DMS 273 (cell line): Measurements from ENCODE around the gene MRPL51.
"Not testable (repeated sequence)": the region's sequence is repeated elsewhere in the genome, so short reads cannot be mapped to it uniquely, and the experiment has no call there.

Experiments used
- DNase-seq: peaks from one replicate; lab custom pipeline; 2025; ENCODE audit not compliant: unreplicated experiment; lab: John Stamatoyannopoulos, UW

Gene MRPL51

GRCh38 chr12:6489449-6489848 is 3.6 kb downstream of the MRPL51 start:
- DNase-seq, result no peak

GRCh38 chr12:6488240-6488639 is 4.8 kb downstream of the MRPL51 start:
- DNase-seq, result no peak

DNA sequence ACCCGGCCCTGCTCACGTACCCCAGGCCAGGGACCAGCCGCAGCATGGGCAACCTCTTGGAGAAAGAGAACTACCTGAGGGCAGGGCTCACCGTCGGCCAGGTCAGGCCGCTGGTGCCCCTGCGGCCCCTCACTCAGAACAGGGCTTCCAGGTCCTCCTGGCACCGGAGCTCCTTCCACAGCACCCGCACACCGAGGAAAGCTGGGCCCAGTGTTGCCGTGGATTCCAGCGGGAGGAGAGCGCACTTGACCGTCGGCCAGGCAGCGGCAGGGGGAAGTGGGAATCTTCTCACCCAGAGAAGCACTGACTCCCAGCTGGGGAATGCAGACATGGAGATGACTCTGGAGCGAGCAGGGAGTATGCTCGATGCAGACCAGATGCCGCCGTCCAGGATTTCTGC is 14.6 kb downstream of the MRPL51 start:
- DNase-seq, result no peak

DNA sequence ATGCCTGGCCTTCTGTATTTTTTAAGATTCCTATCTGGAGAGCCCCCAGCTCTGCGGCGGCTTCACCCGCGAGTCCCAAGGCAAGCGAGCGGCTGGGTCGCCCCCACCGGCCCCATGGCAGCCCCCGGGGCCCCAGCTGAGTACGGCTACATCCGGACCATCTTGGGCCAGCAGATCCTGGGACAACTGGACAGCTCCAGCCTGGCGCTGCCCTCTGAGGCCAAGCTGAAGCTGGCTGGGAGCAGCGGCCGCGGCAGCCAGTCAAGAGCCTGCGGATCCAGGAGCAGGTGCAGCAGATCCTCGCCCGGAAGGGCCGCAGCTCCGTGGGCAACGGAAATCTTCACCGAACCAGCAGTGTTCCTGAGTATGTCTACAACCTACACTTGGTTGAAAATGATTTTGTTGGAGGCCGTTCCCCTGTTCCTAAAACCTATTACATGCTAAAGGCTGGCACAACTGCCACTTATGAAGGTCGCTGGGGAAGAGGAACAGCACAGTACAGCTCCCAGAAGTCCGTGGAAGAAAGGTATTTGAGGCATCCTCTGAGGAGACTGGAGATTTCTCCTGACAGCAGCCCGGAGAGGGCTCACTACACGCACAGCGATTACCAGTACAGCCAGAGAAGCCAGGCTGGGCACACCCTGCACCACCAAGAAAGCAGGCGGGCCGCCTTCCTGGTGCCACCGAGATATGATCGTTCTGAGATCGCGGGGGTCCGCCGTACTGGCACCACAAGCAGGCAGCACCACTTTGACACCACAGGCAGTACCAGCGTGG is 15.3 kb downstream of the MRPL51 start:
- DNase-seq, result not testable (repeated sequence)

- DNase-seq, result no peak
These were observed 16.6 kb downstream of the MRPL51 start for GRCh38 chr12:6476489-6476888.

DNA sequence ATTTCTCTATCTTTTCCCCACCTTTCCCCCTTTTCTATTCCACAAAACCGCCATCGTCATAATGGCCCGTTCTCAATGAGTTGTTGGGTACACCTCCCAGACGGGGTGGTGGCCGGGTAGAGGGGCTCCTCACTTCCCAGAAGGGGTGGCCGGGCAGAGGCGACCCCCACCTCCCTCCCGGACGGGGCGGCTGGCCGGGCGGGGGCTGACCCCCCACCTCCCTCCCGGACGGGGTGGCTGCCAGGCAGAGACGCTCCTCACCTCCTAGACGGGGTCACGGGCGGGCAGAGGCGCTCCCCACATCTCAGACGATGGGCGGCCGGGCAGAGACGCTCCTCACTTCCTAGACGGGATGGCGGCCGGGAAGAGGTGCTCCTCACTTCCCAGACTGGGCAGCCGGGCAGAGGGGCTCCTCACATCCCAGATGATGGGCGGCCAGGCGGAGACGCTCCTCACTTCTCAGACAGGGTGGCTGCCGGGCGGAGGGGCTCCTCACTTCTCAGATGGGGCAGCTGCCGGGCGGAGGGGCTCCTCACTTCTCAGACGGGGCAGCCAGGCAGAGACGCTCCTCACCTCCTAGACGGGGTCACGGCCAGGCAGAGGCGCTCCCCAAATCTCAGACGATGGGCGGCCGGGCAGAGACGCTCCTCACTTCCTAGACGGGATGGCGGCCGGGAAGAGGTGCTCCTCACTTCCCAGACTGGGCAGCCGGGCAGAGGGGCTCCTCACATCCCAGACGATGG is 17.7 kb downstream of the MRPL51 start:
- DNase-seq, result not testable (repeated sequence)

GRCh38 chr12:6472491-6472890 is 20.6 kb downstream of the MRPL51 start:
- no peak for DNase-seq

- no peak for DNase-seq
These were observed 21.1 kb downstream of the MRPL51 start for GRCh38 chr12:6471989-6472360.

DNA sequence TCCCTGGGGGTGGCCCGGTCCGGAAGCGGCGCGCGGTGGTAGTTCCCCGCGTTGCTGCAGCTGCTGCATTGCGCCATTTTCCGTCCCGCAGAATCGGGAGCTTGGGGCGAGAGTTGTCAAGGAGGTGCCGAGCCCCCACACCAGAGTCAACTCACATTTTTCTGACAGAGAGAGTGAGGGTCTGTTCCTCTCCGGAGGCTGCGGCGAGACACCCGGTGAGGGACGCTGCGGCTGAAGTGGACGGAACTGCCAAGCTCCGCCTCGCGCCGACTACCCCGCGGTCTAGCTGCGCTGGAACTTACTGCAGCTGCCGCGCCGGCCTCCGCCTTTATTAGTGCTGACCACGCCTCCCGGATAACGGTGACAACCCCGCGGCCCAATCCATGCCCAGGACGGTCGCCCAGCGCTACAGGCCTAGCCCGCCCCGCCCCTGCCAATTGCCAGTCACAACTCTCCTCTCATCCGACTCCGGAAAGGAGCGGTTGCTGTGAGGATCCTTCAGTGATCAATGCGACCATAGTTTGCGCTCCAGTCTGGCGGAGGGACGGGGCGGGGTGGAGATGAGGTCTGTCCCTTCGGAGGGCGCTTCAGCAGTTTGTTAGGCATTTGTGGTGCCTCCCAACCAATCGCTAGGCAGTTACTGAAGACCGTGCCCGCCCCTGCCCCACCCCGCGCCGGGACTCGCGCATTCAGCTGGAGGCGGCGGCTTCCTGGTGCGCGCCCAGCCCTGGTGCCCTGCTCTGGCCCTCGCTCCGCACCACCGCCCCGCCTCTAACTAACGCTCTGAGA is 22.5 kb downstream of the MRPL51 start, which contains the start of gene VAMP1:
VAMP1 (minus strand) TSS at position 303 of the 789 bp plus-strand sequence; CDS start at position 157, 146 bp downstream.
- peak; percentile 96 for DNase-seq

GRCh38 chr12:6469609-6470374 is 23.3 kb downstream of the MRPL51 start:
- DNase-seq, result no peak

DNA sequence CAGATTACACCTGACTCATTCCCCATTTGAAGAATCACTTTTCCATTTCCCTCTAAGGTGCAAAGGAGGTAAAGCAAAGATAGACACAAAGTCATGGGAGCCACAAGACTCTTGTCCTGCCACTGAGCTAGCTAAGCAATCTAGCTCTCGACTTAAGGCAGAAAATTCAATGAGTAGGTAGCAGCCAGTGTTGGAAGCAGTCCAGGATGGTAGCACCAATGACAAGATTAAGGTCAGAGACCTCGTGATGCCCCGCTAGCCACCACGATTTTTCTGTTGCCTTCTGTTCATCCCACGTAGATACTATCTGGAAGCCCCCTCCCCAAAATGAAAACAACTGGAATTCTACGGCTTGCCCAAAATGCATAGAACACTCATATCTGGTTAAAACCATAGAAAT is 24.0 kb downstream of the MRPL51 start:
- no peak for DNase-seq

DNA sequence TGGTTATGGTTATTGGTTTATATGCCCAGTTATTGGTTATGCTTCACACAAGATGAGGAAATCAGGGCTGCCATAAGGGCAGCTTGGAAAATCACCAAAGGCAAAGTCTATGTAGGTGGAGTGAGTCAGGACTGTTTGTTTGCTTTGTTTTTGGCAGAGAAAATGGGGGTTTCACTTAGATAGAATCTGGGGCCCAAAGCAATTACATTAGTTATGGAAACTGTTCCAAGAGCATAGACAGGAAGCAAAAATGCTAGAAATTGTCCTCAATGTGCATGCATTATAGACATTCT is 24.8 kb downstream of the MRPL51 start:
- no peak for DNase-seq

GRCh38 chr12:6467571-6468282 is 25.3 kb downstream of the MRPL51 start:
- DNase-seq, result not testable (repeated sequence)

- DNase-seq, result not testable (repeated sequence)
These were observed 26.3 kb downstream of the MRPL51 start for GRCh38 chr12:6466751-6467150.

- DNase-seq, result no peak
These were observed 26.9 kb downstream of the MRPL51 start for GRCh38 chr12:6466184-6466573.

DNA sequence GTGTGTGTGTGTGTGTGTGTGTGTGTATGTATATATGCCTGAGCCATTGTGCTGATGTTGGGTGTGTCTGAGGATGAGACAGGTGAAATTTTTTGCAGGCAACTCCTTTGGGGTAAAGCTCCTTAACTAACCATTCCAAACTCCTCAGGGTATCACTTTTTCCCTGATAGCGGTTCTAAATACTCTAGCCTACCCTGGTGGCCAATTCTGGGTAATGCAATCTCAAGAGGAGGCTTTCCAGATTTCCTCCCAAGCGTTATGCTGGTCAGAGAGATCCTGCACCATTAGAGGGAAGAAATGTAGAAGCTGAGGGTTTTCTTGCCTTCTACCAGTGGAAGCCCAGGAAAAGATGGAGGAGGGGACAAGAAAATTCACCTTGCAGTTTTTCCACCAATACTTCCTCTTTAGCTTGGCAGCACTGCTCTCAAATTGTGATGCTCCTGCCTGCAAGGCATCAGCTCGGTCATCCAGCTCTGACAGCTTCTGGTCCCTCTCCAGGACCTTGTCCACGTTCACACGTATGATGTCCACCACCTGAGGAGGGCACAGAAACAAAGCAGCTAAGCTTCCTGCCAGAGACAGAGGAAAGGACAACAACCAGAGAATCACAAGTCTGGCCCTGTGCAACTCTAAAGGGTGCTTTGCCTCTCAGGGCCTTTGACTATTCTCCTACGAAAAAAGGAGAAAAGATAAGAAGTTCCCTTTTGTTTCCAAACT is 27.4 kb downstream of the MRPL51 start:
- peak; percentile 79 for DNase-seq

GRCh38 chr12:6464531-6464930 is 28.5 kb downstream of the MRPL51 start:
- DNase-seq, result no peak

DNA sequence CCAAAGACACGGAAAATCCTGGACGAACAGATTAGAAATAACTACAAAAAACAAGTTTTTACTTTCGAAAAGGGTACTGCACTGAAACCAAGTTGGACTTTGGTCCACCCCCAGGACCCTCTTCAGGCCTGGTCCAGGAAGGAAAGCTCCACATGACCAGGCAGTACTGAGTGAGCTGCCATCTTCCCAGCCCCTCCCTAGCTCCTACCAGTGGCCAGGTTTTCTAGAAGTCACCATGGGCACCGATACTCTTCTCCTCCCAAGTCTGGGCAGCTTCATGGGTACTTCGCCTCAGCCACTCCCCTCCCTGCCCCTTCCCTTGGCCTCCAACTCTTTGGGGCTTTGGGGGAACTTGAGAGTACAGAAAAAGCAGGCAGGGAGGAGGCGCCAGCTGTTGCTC is 29.2 kb downstream of the MRPL51 start:
- no peak for DNase-seq

DNA sequence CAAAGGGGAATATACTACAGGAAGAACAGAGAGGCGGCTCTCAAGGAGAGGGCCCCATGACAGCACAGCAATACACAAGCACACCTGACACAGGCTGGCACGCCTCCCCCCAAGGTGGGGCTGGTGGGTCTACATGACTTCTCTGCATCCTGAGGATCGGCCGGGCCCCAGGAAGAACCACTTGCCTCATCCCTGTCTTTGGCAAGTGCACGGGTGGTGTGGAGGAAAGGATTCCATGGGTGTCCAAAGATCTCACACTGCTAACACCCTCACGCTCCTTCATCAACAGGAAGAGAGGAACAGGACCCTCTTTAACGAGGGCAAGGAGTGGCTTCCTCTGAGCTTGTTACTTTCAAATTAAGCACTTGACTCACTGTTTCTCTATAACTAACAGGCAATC is 29.8 kb downstream of the MRPL51 start:
- DNase-seq, result no peak
